HCT116 (cell line): Measurements from ENCODE around the gene FOXN1.

ENCODE experiments used
- CEBPB ChIP-seq: IDR thresholded peaks from 2 replicates; pipeline ENCODE4 v1.6.1; 2012; ENCODE audit warnings: low read depth
- EZH2 ChIP-seq: fragments of 200-600 bp; sonication (generic); IDR thresholded peaks from 2 replicates; pipeline ENCODE4 v1.6.1; 2017; ENCODE audit warnings: antibody characterized with exemption, mixed run types
- EZH2phosphoT487 ChIP-seq: fragments of 200-600 bp; IDR thresholded peaks from 2 replicates; pipeline ENCODE4 v1.6.1; 2018; ENCODE audit warnings: antibody characterized with exemption, borderline replicate concordance
- POLR2AphosphoS5 ChIP-seq: IDR thresholded peaks from 2 replicates; pipeline ENCODE4 v1.6.1; 2011; ENCODE audit warnings: mild to moderate bottlenecking, low read depth, low read length, moderate library complexity
- RAD21 ChIP-seq: IDR thresholded peaks from 2 replicates; pipeline ENCODE4 v1.6.1; 2012; ENCODE audit warnings: low read depth, mild to moderate bottlenecking
- SP1 ChIP-seq: IDR thresholded peaks from 2 replicates; pipeline ENCODE4 v1.6.1; 2012; ENCODE audit warnings: low read depth
- SRF ChIP-seq: IDR thresholded peaks from 2 replicates; pipeline ENCODE4 v1.6.1; 2012; ENCODE audit warnings: low read depth
- ZFX ChIP-seq: fragments of 450-650 bp; IDR thresholded peaks from 2 replicates; pipeline ENCODE4 v1.6.1; 2017
- TF ChIP-seq, protein P1 (sequence below): IDR thresholded peaks from 2 replicates; pipeline ENCODE4 v1.6.1; 2012
- TF ChIP-seq, protein P2 (sequence below): IDR thresholded peaks from 2 replicates; pipeline ENCODE4 v1.6.1; 2011; ENCODE audit warnings: mild to moderate bottlenecking, low read length, moderate library complexity; ENCODE audit not compliant: insufficient replicate concordance; ENCODE audit errors: extremely low read depth
- TF ChIP-seq, protein P3 (sequence below), 3 experiments: fragments of 200-600 bp in 1 of 3; sonication (generic) in 1 of 3; IDR thresholded peaks in 2 of 3; conservative IDR thresholded peaks in 1 of 3; 2 replicates each; pipeline ENCODE4 v1.5.1; 2012 to 2017; ENCODE audit warnings: low read depth in 2 of 3, low read length in 2 of 3, antibody characterized with exemption in 1 of 3, borderline replicate concordance in 1 of 3, control low read depth in 1 of 3, mild to moderate bottlenecking in 1 of 3, mixed read lengths in 1 of 3, mixed run types in 1 of 3, moderate library complexity in 1 of 3; ENCODE audit not compliant: insufficient read depth in 1 of 3
- TF ChIP-seq, protein P4 (sequence below): IDR thresholded peaks from 2 replicates; pipeline ENCODE4 v1.6.1; 2012; ENCODE audit warnings: low read depth

DNA sequence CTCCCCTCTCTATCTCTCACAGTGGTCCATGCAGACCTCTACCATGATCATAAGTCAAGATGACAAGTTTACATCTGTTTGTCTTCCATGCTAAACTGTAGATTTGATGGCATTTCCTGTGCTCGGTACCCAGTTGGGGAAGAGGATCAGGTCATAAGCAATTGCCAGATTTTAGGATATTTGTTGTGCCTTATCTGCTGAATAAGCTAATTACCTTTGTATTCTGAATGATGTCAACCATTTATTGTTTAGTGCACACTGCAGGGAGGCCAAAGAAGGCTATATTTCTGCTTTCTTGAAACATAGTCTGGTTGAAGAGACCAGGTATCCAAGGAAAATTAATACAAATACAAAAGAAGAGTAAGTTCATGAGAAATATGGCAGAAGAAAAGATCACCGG is 76.4 kb downstream of the FOXN1 start:
- TF ChIP-seq, protein P1, sequence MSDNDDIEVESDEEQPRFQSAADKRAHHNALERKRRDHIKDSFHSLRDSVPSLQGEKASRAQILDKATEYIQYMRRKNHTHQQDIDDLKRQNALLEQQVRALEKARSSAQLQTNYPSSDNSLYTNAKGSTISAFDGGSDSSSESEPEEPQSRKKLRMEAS, result no peak
- TF ChIP-seq RAD21, result no peak
- TF ChIP-seq, protein P2, sequence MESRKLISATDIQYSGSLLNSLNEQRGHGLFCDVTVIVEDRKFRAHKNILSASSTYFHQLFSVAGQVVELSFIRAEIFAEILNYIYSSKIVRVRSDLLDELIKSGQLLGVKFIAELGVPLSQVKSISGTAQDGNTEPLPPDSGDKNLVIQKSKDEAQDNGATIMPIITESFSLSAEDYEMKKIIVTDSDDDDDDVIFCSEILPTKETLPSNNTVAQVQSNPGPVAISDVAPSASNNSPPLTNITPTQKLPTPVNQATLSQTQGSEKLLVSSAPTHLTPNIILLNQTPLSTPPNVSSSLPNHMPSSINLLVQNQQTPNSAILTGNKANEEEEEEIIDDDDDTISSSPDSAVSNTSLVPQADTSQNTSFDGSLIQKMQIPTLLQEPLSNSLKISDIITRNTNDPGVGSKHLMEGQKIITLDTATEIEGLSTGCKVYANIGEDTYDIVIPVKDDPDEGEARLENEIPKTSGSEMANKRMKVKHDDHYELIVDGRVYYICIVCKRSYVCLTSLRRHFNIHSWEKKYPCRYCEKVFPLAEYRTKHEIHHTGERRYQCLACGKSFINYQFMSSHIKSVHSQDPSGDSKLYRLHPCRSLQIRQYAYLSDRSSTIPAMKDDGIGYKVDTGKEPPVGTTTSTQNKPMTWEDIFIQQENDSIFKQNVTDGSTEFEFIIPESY, result no peak
- TF ChIP-seq, protein P3, sequence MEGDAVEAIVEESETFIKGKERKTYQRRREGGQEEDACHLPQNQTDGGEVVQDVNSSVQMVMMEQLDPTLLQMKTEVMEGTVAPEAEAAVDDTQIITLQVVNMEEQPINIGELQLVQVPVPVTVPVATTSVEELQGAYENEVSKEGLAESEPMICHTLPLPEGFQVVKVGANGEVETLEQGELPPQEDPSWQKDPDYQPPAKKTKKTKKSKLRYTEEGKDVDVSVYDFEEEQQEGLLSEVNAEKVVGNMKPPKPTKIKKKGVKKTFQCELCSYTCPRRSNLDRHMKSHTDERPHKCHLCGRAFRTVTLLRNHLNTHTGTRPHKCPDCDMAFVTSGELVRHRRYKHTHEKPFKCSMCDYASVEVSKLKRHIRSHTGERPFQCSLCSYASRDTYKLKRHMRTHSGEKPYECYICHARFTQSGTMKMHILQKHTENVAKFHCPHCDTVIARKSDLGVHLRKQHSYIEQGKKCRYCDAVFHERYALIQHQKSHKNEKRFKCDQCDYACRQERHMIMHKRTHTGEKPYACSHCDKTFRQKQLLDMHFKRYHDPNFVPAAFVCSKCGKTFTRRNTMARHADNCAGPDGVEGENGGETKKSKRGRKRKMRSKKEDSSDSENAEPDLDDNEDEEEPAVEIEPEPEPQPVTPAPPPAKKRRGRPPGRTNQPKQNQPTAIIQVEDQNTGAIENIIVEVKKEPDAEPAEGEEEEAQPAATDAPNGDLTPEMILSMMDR (IDR thresholded peaks at IDR 0.05 in 2 of 3, conservative IDR thresholded peaks at IDR 0.05 in 1 of 3; ENCODE audit: borderline replicate concordance in 1 of 3, insufficient read depth in 1 of 3, low read depth in 2 of 3, low read length in 2 of 3), result no peak
- TF ChIP-seq EZH2phosphoT487, result no peak
- TF ChIP-seq ZFX, result no peak
- no peak for TF ChIP-seq SP1
- TF ChIP-seq POLR2AphosphoS5, result no peak
- no peak for TF ChIP-seq EZH2
- no peak for TF ChIP-seq CEBPB
- no peak for TF ChIP-seq SRF
- TF ChIP-seq, protein P4, sequence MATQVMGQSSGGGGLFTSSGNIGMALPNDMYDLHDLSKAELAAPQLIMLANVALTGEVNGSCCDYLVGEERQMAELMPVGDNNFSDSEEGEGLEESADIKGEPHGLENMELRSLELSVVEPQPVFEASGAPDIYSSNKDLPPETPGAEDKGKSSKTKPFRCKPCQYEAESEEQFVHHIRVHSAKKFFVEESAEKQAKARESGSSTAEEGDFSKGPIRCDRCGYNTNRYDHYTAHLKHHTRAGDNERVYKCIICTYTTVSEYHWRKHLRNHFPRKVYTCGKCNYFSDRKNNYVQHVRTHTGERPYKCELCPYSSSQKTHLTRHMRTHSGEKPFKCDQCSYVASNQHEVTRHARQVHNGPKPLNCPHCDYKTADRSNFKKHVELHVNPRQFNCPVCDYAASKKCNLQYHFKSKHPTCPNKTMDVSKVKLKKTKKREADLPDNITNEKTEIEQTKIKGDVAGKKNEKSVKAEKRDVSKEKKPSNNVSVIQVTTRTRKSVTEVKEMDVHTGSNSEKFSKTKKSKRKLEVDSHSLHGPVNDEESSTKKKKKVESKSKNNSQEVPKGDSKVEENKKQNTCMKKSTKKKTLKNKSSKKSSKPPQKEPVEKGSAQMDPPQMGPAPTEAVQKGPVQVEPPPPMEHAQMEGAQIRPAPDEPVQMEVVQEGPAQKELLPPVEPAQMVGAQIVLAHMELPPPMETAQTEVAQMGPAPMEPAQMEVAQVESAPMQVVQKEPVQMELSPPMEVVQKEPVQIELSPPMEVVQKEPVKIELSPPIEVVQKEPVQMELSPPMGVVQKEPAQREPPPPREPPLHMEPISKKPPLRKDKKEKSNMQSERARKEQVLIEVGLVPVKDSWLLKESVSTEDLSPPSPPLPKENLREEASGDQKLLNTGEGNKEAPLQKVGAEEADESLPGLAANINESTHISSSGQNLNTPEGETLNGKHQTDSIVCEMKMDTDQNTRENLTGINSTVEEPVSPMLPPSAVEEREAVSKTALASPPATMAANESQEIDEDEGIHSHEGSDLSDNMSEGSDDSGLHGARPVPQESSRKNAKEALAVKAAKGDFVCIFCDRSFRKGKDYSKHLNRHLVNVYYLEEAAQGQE, result no peak
